H1 (cell line): ENCODE results near the gene CHFR. TPM values are rescaled to one million over a fixed set of nuclear protein-coding genes. Genes with fewer than 3 reads are reported as not detected.

Experiments
- CHD2 ChIP-seq: IDR thresholded peaks from 2 replicates; pipeline ENCODE4 v1.6.1; 2012; ENCODE audit warnings: low read length, improper control_type of control experiment
- E2F6 ChIP-seq: IDR thresholded peaks from 2 replicates; pipeline ENCODE4 v1.6.1; 2012; ENCODE audit warnings: inconsistent platforms
- EP300 ChIP-seq, 2 experiments: IDR thresholded peaks; 1 replicate in 1 of 2; 2 replicates in 1 of 2; pipeline ENCODE4 v1.6.1; 2011 to 2012; ENCODE audit warnings: low read depth in 2 of 2, low read length in 2 of 2, mild to moderate bottlenecking in 2 of 2, borderline replicate concordance in 1 of 2, inconsistent platforms in 1 of 2, moderate library complexity in 1 of 2
- EZH2 ChIP-seq: fragments of 200-600 bp; sonication (generic); IDR thresholded peaks from 2 replicates; pipeline ENCODE4 v1.7.1; 2012; ENCODE audit warnings: low read depth, mild to moderate bottlenecking, moderate library complexity, low read length, inconsistent platforms; ENCODE audit not compliant: severe bottlenecking
- MAX ChIP-seq: IDR thresholded peaks from 2 replicates; pipeline ENCODE4 v1.6.1; 2012; ENCODE audit warnings: inconsistent platforms
- NANOG ChIP-seq: IDR thresholded peaks from 2 replicates; pipeline ENCODE4 v1.6.1; 2011; ENCODE audit warnings: low read length, low read depth, mild to moderate bottlenecking, inconsistent platforms; ENCODE audit not compliant: insufficient read depth, poor library complexity, severe bottlenecking
- RAD21 ChIP-seq, 2 experiments: IDR thresholded peaks in 1 of 2; conservative IDR thresholded peaks in 1 of 2; 2 replicates each; pipeline ENCODE4 v1.6.1; 2011; ENCODE audit warnings: low read depth in 2 of 2, low read length in 2 of 2, improper control_type of control experiment in 1 of 2, inconsistent platforms in 1 of 2, mild to moderate bottlenecking in 1 of 2, moderate library complexity in 1 of 2
- SP1 ChIP-seq: IDR thresholded peaks from 2 replicates; pipeline ENCODE4 v1.6.1; 2011; ENCODE audit warnings: low read depth, low read length
- TAF1 ChIP-seq: IDR thresholded peaks from 2 replicates; pipeline ENCODE4 v1.6.1; 2011; ENCODE audit warnings: mild to moderate bottlenecking, low read depth, low read length
- polyA plus RNA-seq, 7 experiments: library from polyadenylated mRNA; depleted of rRNA in 3 of 7; stranded (reverse) in 5 of 7; unstranded in 2 of 7; fragments of >200 nt in 5 of 7; fragments of 200-250 nt in 2 of 7; gene quantifications; 1 replicate in 5 of 7; 2 replicates in 1 of 7; 4 replicates in 1 of 7; pipeline versions ENCODE4 v1.2.1 to v1.2.3, GENCODE V29; 2011 to 2013; ENCODE audit warnings: missing spikeins in 2 of 7, mixed read lengths in 2 of 7
- total RNA-seq: library from RNA; stranded (reverse); fragmentation: NEBNext Ultra II Directional; extraction: Animal tissue kit (Norgen Biotek cat#: 25700); gene quantifications from 2 replicates; pipeline ENCODE4 v1.2.1, GENCODE V29; 2021
- TF ChIP-seq, protein P1 (sequence below): fragments of 300-600 bp; sonication (generic); IDR thresholded peaks from 2 replicates; pipeline ENCODE4 v1.7.1; 2012; ENCODE audit warnings: low read length, moderate library complexity, mild to moderate bottlenecking, inconsistent platforms; ENCODE audit not compliant: insufficient replicate concordance

The CHFR gene
- total and polyA plus RNA-seq, 2 of the 8 experiments (the other 6 are each of a cell fraction or from before 2014, with no cell fraction given) = 31.4 to 44.6 TPM

DNA sequence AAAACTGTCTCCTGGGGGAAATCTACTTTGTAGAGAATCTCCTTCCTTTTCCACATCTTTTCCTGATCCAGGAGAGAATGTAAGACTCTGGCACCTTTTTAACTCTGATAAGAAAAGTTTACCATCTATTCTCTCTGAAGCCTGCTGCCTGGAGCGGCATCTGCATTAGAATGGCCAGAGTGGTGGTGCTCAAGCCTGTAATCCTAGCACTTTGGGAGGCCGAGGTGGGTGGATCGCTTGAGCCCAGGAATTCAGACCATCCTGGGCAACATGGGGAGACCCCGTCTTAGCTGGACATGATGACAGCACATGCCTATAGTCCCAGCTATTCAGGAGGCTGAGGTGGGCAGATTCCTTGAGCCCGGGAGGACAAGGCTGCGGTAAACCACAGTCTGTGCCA, 1.4 kb upstream of the CHFR start (continued):
- TF ChIP-seq, protein P1, sequence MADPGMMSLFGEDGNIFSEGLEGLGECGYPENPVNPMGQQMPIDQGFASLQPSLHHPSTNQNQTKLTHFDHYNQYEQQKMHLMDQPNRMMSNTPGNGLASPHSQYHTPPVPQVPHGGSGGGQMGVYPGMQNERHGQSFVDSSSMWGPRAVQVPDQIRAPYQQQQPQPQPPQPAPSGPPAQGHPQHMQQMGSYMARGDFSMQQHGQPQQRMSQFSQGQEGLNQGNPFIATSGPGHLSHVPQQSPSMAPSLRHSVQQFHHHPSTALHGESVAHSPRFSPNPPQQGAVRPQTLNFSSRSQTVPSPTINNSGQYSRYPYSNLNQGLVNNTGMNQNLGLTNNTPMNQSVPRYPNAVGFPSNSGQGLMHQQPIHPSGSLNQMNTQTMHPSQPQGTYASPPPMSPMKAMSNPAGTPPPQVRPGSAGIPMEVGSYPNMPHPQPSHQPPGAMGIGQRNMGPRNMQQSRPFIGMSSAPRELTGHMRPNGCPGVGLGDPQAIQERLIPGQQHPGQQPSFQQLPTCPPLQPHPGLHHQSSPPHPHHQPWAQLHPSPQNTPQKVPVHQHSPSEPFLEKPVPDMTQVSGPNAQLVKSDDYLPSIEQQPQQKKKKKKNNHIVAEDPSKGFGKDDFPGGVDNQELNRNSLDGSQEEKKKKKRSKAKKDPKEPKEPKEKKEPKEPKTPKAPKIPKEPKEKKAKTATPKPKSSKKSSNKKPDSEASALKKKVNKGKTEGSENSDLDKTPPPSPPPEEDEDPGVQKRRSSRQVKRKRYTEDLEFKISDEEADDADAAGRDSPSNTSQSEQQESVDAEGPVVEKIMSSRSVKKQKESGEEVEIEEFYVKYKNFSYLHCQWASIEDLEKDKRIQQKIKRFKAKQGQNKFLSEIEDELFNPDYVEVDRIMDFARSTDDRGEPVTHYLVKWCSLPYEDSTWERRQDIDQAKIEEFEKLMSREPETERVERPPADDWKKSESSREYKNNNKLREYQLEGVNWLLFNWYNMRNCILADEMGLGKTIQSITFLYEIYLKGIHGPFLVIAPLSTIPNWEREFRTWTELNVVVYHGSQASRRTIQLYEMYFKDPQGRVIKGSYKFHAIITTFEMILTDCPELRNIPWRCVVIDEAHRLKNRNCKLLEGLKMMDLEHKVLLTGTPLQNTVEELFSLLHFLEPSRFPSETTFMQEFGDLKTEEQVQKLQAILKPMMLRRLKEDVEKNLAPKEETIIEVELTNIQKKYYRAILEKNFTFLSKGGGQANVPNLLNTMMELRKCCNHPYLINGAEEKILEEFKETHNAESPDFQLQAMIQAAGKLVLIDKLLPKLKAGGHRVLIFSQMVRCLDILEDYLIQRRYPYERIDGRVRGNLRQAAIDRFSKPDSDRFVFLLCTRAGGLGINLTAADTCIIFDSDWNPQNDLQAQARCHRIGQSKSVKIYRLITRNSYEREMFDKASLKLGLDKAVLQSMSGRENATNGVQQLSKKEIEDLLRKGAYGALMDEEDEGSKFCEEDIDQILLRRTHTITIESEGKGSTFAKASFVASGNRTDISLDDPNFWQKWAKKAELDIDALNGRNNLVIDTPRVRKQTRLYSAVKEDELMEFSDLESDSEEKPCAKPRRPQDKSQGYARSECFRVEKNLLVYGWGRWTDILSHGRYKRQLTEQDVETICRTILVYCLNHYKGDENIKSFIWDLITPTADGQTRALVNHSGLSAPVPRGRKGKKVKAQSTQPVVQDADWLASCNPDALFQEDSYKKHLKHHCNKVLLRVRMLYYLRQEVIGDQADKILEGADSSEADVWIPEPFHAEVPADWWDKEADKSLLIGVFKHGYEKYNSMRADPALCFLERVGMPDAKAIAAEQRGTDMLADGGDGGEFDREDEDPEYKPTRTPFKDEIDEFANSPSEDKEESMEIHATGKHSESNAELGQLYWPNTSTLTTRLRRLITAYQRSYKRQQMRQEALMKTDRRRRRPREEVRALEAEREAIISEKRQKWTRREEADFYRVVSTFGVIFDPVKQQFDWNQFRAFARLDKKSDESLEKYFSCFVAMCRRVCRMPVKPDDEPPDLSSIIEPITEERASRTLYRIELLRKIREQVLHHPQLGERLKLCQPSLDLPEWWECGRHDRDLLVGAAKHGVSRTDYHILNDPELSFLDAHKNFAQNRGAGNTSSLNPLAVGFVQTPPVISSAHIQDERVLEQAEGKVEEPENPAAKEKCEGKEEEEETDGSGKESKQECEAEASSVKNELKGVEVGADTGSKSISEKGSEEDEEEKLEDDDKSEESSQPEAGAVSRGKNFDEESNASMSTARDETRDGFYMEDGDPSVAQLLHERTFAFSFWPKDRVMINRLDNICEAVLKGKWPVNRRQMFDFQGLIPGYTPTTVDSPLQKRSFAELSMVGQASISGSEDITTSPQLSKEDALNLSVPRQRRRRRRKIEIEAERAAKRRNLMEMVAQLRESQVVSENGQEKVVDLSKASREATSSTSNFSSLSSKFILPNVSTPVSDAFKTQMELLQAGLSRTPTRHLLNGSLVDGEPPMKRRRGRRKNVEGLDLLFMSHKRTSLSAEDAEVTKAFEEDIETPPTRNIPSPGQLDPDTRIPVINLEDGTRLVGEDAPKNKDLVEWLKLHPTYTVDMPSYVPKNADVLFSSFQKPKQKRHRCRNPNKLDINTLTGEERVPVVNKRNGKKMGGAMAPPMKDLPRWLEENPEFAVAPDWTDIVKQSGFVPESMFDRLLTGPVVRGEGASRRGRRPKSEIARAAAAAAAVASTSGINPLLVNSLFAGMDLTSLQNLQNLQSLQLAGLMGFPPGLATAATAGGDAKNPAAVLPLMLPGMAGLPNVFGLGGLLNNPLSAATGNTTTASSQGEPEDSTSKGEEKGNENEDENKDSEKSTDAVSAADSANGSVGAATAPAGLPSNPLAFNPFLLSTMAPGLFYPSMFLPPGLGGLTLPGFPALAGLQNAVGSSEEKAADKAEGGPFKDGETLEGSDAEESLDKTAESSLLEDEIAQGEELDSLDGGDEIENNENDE = peak; percentile 56
- TF ChIP-seq CHD2 = no peak
- TF ChIP-seq EP300 (IDR thresholded peaks at IDR 0.05; ENCODE audit: borderline replicate concordance in 1 of 2, low read depth in 2 of 2, low read length in 2 of 2) = no peak
- peak; percentile 86 for TF ChIP-seq NANOG
- TF ChIP-seq MAX = peak; percentile 50
- TF ChIP-seq E2F6 = 0 out of 2 replicates have a peak, but pooled peaks have one; percentile 10
- TF ChIP-seq SP1 = 0 out of 2 replicates have a peak, but pooled peaks have one; percentile 21
- TF ChIP-seq EZH2 = no peak
- 0 out of 2 replicates have a peak, but pooled peaks have one; percentile 39 for TF ChIP-seq TAF1
- TF ChIP-seq RAD21 (IDR thresholded peaks at IDR 0.05 in 1 of 2, conservative IDR thresholded peaks at IDR 0.05 in 1 of 2; ENCODE audit: low read depth in 2 of 2, low read length in 2 of 2) = no peak
